GM21723 (cell line): ENCODE results near the gene SOWAHA.
A peak's percentile ranks its signal among the peaks of the same experiment; 100 is the strongest.

Experiments used
- ATAC-seq: cut with Tn5 transposase; IDR thresholded peaks from one replicate; pipeline ENCODE4 v1.9.1; 2021; ENCODE audit warnings: mild to moderate bottlenecking, moderate library complexity; ENCODE audit not compliant: unreplicated experiment

SOWAHA gene

GRCh38 chr5:132812781-132813598, at the start of gene SOWAHA:
TSS of gene SOWAHA (plus strand) at chr5:132813302. CDS start at chr5:132813622, 320 bp downstream.
- ATAC-seq = no peak

- ATAC-seq = no peak
These were observed 49.1 kb upstream of the SOWAHA start for GRCh38 chr5:132764051-132764450.

GRCh38 chr5:132764671-132765238, 48.3 kb upstream of the SOWAHA start:
- ATAC-seq = no peak

GRCh38 chr5:132765311-132766019, 47.6 kb upstream of the SOWAHA start:
- no peak for ATAC-seq

- ATAC-seq = no peak
These were observed 46.9 kb upstream of the SOWAHA start for GRCh38 chr5:132766020-132766805.

- no peak for ATAC-seq
These were observed 46.4 kb upstream of the SOWAHA start for GRCh38 chr5:132766806-132767055.

- ATAC-seq = no peak
These were observed 46.0 kb upstream of the SOWAHA start for GRCh38 chr5:132767150-132767549.

- ATAC-seq = no peak
These were observed 44.6 kb upstream of the SOWAHA start for GRCh38 chr5:132768485-132768868.

- no peak for ATAC-seq
These were observed 42.5 kb upstream of the SOWAHA start for GRCh38 chr5:132770476-132771159.

GRCh38 chr5:132771503-132771998, 41.6 kb upstream of the SOWAHA start:
- no peak for ATAC-seq

- no peak for ATAC-seq
These were observed 40.6 kb upstream of the SOWAHA start for GRCh38 chr5:132772291-132773070.

GRCh38 chr5:132773114-132773513, 40.0 kb upstream of the SOWAHA start:
- no peak for ATAC-seq

GRCh38 chr5:132773601-132774355, 39.3 kb upstream of the SOWAHA start:
- ATAC-seq = no peak

GRCh38 chr5:132774406-132774805, 38.7 kb upstream of the SOWAHA start:
- ATAC-seq = no peak

- ATAC-seq = no peak
These were observed 38.2 kb upstream of the SOWAHA start for GRCh38 chr5:132774896-132775295.

GRCh38 chr5:132775476-132775961, 37.6 kb upstream of the SOWAHA start:
- ATAC-seq = no peak

GRCh38 chr5:132776131-132776937, 36.8 kb upstream of the SOWAHA start:
- peak; percentile 21 for ATAC-seq

GRCh38 chr5:132776938-132777208, 36.2 kb upstream of the SOWAHA start:
- ATAC-seq = no peak
